Prostate gland (tissue), 2 donors: Measurements from ENCODE around the gene RGL1.

ENCODE experiments used
- POLR2A ChIP-seq: fragments of 450-650 bp; IDR thresholded peaks from one replicate; pipeline ENCODE4 v1.6.1; 2016; ENCODE audit warnings: antibody characterized with exemption, mild to moderate bottlenecking
- POLR2AphosphoS5 ChIP-seq: sonication (generic); formaldehyde crosslinking; IDR thresholded peaks from one replicate; pipeline ENCODE4 v1.6.1; 2017; ENCODE audit warnings: antibody characterized with exemption
- TF ChIP-seq, protein P1 (sequence below), 4 experiments: fragments of 200-600 bp in 2 of 4; fragments of 450-650 bp in 2 of 4; sonication (generic) in 2 of 4; IDR thresholded peaks; 1 replicate in 3 of 4; 2 replicates in 1 of 4; pipeline ENCODE4 v1.5.1; 2016 to 2019; ENCODE audit warnings: antibody characterized with exemption in 4 of 4, mild to moderate bottlenecking in 2 of 4, moderate library complexity in 2 of 4

- TF ChIP-seq, protein P1, sequence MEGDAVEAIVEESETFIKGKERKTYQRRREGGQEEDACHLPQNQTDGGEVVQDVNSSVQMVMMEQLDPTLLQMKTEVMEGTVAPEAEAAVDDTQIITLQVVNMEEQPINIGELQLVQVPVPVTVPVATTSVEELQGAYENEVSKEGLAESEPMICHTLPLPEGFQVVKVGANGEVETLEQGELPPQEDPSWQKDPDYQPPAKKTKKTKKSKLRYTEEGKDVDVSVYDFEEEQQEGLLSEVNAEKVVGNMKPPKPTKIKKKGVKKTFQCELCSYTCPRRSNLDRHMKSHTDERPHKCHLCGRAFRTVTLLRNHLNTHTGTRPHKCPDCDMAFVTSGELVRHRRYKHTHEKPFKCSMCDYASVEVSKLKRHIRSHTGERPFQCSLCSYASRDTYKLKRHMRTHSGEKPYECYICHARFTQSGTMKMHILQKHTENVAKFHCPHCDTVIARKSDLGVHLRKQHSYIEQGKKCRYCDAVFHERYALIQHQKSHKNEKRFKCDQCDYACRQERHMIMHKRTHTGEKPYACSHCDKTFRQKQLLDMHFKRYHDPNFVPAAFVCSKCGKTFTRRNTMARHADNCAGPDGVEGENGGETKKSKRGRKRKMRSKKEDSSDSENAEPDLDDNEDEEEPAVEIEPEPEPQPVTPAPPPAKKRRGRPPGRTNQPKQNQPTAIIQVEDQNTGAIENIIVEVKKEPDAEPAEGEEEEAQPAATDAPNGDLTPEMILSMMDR (IDR thresholded peaks at IDR 0.05) = no peak
- TF ChIP-seq POLR2A (no peak), POLR2AphosphoS5 (no peak)
These were observed 19.4 kb downstream of the RGL1 start for GRCh38 chr1:183824291-183824690.
